Subcutaneous abdominal adipose tissue (tissue), 5 donors: Measurements from ENCODE around the gene ADCY4.
"Not testable (repeated sequence)": the region's sequence is repeated elsewhere in the genome, so short reads cannot be mapped to it uniquely, and the experiment has no call there.

ENCODE experiments used
- H3K27ac ChIP-seq: one replicate; pipeline ENCODE4 v1.7.0; 2013; ENCODE audit warnings: low read depth, mild to moderate bottlenecking, inconsistent platforms, low read length, moderate library complexity
- H3K27me3 ChIP-seq, 5 donors: one replicate each; pipeline ENCODE4 v1.7.0; 2013; ENCODE audit warnings: low read length in 5 of 5, inconsistent platforms in 1 of 5; ENCODE audit not compliant: control insufficient read depth in 5 of 5, insufficient read depth in 4 of 5
- H3K36me3 ChIP-seq, 5 donors: one replicate each; pipeline ENCODE4 v1.7.0; 2013; ENCODE audit warnings: low read length in 5 of 5; ENCODE audit not compliant: control insufficient read depth in 5 of 5, insufficient read depth in 5 of 5
- H3K4me1 ChIP-seq, 5 donors: one replicate each; pipeline ENCODE4 v1.7.0; 2013; ENCODE audit warnings: low read length in 5 of 5, mild to moderate bottlenecking in 3 of 5, moderate library complexity in 1 of 5; ENCODE audit not compliant: control insufficient read depth in 5 of 5, insufficient read depth in 5 of 5
- H3K4me3 ChIP-seq, 5 donors: one replicate each; pipeline ENCODE4 v1.7.0; 2013; ENCODE audit warnings: low read length in 5 of 5, low read depth in 1 of 5
- H3K9ac ChIP-seq, 5 donors: one replicate each; pipeline ENCODE4 v1.7.0; 2013; ENCODE audit warnings: low read length in 5 of 5, mild to moderate bottlenecking in 4 of 5, moderate library complexity in 3 of 5
- H3K9me3 ChIP-seq, 5 donors: one replicate each; pipeline ENCODE4 v1.7.0; 2013; ENCODE audit warnings: low read length in 5 of 5; ENCODE audit not compliant: control insufficient read depth in 5 of 5
- donor health status: healthy.
- donor health status: healthy.
- donor health status: healthy.
- donor health status: healthy.
- donor health status: healthy.

Gene ADCY4

DNA sequence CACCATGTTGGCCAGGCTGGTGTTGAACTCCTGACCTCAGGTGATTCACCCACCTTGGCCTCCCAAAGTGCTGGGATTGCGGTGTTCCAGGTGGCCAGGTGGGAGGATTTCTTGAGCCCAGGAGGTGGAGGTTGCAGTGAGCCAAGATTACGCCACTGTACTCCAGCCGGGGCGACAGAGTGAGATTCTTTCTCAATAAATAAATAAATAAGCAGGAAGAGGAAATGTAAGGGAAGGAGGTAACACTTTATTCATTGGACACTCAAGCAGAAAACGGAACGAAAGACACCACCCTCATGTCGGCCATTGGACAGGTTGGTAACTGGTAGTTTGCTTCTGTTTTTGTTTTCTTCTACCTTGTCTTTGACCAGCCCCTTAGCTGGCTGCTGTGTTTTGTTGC lies 20.1 kb upstream of the ADCY4 start:
- Histone ChIP-seq H3K4me1 (peaks cover 0 to 8% (median 5%) of the 10 kb centered on the region in 5 donors), H3K9ac (no peak overlapping the region), H3K27ac (no peak overlapping the region), H3K27me3 (peaks cover 0 to 4% (median 0%) of the 10 kb centered on the region in 5 donors), H3K36me3 (no peaks in the 10 kb centered on the region), H3K9me3 (no peaks in the 10 kb centered on the region), H3K4me3 (no peak overlapping the region)

DNA sequence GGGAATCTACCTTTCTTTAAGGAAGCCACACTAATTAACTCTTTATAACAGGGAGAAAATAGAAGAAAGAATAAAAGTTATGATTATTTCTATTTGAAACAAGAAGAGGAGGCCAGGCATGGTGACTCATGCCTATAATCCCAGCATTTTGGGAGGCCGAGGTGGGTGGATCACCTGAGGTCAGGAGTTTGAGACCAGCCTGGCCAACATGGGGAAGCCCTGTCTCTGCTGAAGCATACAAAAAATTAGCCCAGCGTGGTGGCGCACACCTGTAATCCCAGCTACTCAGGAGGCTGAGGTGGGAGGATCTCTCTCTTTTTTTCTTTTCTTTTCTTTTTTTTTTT lies 19.6 kb upstream of the ADCY4 start:
- H3K4me1 ChIP-seq, H3K27me3 ChIP-seq, H3K36me3 ChIP-seq, H3K27ac ChIP-seq, H3K9ac ChIP-seq, H3K9me3 ChIP-seq, H3K4me3 ChIP-seq: not testable (repeated sequence)

- Histone ChIP-seq H3K4me3 (no peak overlapping the region), H3K9me3 (no peaks in the 10 kb centered on the region), H3K36me3 (no peaks in the 10 kb centered on the region), H3K27ac (no peak overlapping the region), H3K9ac (no peak overlapping the region), H3K27me3 (peaks cover 0 to 4% (median 0%) of the 10 kb centered on the region in 5 donors), H3K4me1 (peaks cover 0 to 8% (median 5%) of the 10 kb centered on the region in 5 donors)
Observed at GRCh38 chr14:24353559-24354481, 18.9 kb upstream of the ADCY4 start.

GRCh38 chr14:24351517-24351916 lies 16.6 kb upstream of the ADCY4 start:
- Histone ChIP-seq H3K27ac (no peak overlapping the region), H3K4me1 (peaks cover 0 to 16% (median 8%) of the 10 kb centered on the region in 5 donors), H3K9me3 (no peaks in the 10 kb centered on the region), H3K27me3 (peaks cover 0 to 4% (median 0%) of the 10 kb centered on the region in 5 donors), H3K36me3 (no peaks in the 10 kb centered on the region), H3K4me3 (no peak overlapping the region), H3K9ac (no peak overlapping the region)

GRCh38 chr14:24349742-24350141 lies 14.9 kb upstream of the ADCY4 start:
- Histone ChIP-seq H3K4me1 (peaks cover 0 to 18% (median 8%) of the 10 kb centered on the region in 5 donors), H3K9me3 (no peaks in the 10 kb centered on the region), H3K27me3 (peaks cover 0 to 4% (median 0%) of the 10 kb centered on the region in 5 donors), H3K9ac (no peak overlapping the region), H3K36me3 (no peaks in the 10 kb centered on the region), H3K27ac (no peak overlapping the region), H3K4me3 (no peak overlapping the region)

DNA sequence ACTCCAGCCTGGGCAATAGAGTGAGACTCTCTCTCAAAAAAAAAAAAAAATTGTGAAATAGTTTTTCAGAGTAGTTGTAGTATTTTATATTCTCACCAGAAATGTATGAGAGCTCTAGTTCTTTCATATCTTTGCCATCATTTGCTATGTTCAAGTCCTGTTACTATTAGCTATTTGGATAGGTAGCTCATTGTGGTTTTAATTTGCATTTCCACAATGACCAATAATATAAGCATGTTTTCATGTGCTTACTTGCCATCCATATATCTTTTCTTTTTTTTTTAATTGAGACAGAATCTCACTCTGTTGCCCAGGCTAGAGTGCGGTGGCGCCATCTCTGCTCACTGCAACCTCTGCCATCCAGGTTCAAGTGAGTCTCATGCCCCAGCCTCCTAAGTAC lies 13.3 kb upstream of the ADCY4 start:
- H3K27ac ChIP-seq, result no peak overlapping the region
- no peak overlapping the region for H3K9ac ChIP-seq
- peaks cover 0 to 4% (median 0%) of the 10 kb centered on the region in 5 donors for H3K27me3 ChIP-seq
- H3K4me3 ChIP-seq, result no peak overlapping the region
- H3K9me3 ChIP-seq, result no peaks in the 10 kb centered on the region
- H3K4me1 ChIP-seq, result peaks cover 0 to 18% (median 4%) of the 10 kb centered on the region in 5 donors
- no peaks in the 10 kb centered on the region for H3K36me3 ChIP-seq

GRCh38 chr14:24347134-24347533 lies 12.3 kb upstream of the ADCY4 start:
- no peak overlapping the region for H3K4me3 ChIP-seq
- peaks cover 0 to 4% (median 0%) of the 10 kb centered on the region in 5 donors for H3K27me3 ChIP-seq
- peaks cover 0 to 18% (median 4%) of the 10 kb centered on the region in 5 donors for H3K4me1 ChIP-seq
- H3K36me3 ChIP-seq, result no peaks in the 10 kb centered on the region
- peak overlapping the region; percentile 6 for H3K27ac ChIP-seq
- no peaks in the 10 kb centered on the region for H3K9me3 ChIP-seq
- no peak overlapping the region for H3K9ac ChIP-seq

- Histone ChIP-seq H3K36me3 (no peaks in the 10 kb centered on the region), H3K27ac (no peak overlapping the region)
Observed at GRCh38 chr14:24343795-24344660, 9.2 kb upstream of the ADCY4 start.

GRCh38 chr14:24342889-24343288 lies 8.0 kb upstream of the ADCY4 start:
- H3K4me3 ChIP-seq, result no peak overlapping the region
- no peaks in the 10 kb centered on the region for H3K9me3 ChIP-seq
- H3K27me3 ChIP-seq, result peaks cover 0 to 3% (median 0%) of the 10 kb centered on the region in 5 donors

More at GRCh38 chr14:24343795-24344660, 9.2 kb upstream of the ADCY4 start:
- Histone ChIP-seq H3K9me3 (no peaks in the 10 kb centered on the region), H3K4me3 (no peak overlapping the region), H3K4me1 (peaks cover 6 to 25% (median 10%) of the 10 kb centered on the region in 5 donors), H3K27me3 (peaks cover 0 to 3% (median 0%) of the 10 kb centered on the region in 5 donors), H3K9ac (no peak overlapping the region)

More at GRCh38 chr14:24342889-24343288, 8.0 kb upstream of the ADCY4 start:
- Histone ChIP-seq H3K36me3 (peaks cover 0 to 6% (median 0%) of the 10 kb centered on the region in 5 donors), H3K9ac (no peak overlapping the region), H3K27ac (no peak overlapping the region), H3K4me1 (peaks cover 10 to 36% (median 19%) of the 10 kb centered on the region in 5 donors)
